Measurements from ENCODE around the gene ZNF423. TPM values are rescaled to one million over a fixed set of nuclear protein-coding genes. Genes with fewer than 3 reads are reported as not detected.

The ZNF423 gene
- polyA plus RNA-seq, 1 experiment: 0.11 TPM

- Histone ChIP-seq H3K27ac (ENCODE audit: low read depth, low read length) (no peak overlapping the region), H3K4me3 (ENCODE audit: low read depth, low read length) (no peak overlapping the region), H3K9me3 (ENCODE audit: control insufficient read depth, insufficient read depth, low read length) (no peaks in the 10 kb centered on the region), H3K27me3 (ENCODE audit: control insufficient read depth, insufficient read depth, low read length) (no peaks in the 10 kb centered on the region)
- ChIA-PET CTCF (no interaction called here), POLR2A (no interaction called here)
- no peak for DNase-seq (ENCODE audit: low read depth, low spot score)
- TF ChIP-seq CTCF (IDR thresholded peaks at IDR 0.05; ENCODE audit: low read depth, low read length): no peak
These were observed 382.1 kb downstream of the ZNF423 start for GRCh38 chr16:49473773-49474172.

DNA sequence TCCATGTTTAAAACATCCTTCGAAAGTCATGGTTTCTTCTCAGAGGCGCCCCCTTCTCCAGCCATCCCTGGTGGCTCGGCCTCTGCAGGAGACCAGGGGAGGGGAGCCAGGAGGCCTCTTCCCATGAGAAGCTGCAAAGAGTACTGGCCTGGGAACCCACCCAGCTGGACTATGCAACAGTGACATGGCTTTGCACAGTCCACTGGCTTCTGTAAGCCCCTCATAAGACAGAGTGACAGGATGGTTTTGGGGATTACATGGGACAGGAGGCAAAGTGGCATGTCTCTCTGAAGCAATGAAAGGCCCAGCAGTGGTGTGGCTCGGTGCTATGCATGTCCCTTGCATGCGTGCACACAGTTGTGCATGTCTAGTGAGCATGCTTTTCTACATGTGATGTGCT is 382.8 kb downstream of the ZNF423 start:
- DNase-seq (ENCODE audit: low read depth, low spot score): no peak
- no peak overlapping the region for H3K27ac ChIP-seq (ENCODE audit: low read depth, low read length)
- H3K9me3 ChIP-seq (ENCODE audit: control insufficient read depth, insufficient read depth, low read length): no peaks in the 10 kb centered on the region
- no peak overlapping the region for H3K4me3 ChIP-seq (ENCODE audit: low read depth, low read length)
- CTCF ChIA-PET: no interaction called here
- no peaks in the 10 kb centered on the region for H3K27me3 ChIP-seq (ENCODE audit: control insufficient read depth, insufficient read depth, low read length)
- POLR2A ChIA-PET: no interaction called here
- TF ChIP-seq CTCF (IDR thresholded peaks at IDR 0.05; ENCODE audit: low read depth, low read length): no peak

GRCh38 chr16:49472598-49472997 is 383.3 kb downstream of the ZNF423 start:
- DNase-seq (ENCODE audit: low read depth, low spot score): no peak
- ChIA-PET POLR2A (no interaction called here), CTCF (no interaction called here)
- no peak overlapping the region for H3K27ac ChIP-seq (ENCODE audit: low read depth, low read length)
- H3K4me3 ChIP-seq (ENCODE audit: low read depth, low read length): no peak overlapping the region
- no peaks in the 10 kb centered on the region for H3K27me3 ChIP-seq (ENCODE audit: control insufficient read depth, insufficient read depth, low read length)
- H3K9me3 ChIP-seq (ENCODE audit: control insufficient read depth, insufficient read depth, low read length): no peaks in the 10 kb centered on the region
- TF ChIP-seq CTCF (IDR thresholded peaks at IDR 0.05; ENCODE audit: low read depth, low read length): no peak

- Histone ChIP-seq H3K27ac (ENCODE audit: low read depth, low read length) (no peak overlapping the region), H3K27me3 (ENCODE audit: control insufficient read depth, insufficient read depth, low read length) (no peaks in the 10 kb centered on the region), H3K4me3 (ENCODE audit: low read depth, low read length) (no peak overlapping the region), H3K9me3 (ENCODE audit: control insufficient read depth, insufficient read depth, low read length) (no peaks in the 10 kb centered on the region)
- DNase-seq (ENCODE audit: low read depth, low spot score): no peak
- POLR2A ChIA-PET: no interaction called here
- TF ChIP-seq CTCF (IDR thresholded peaks at IDR 0.05; ENCODE audit: low read depth, low read length): no peak
- CTCF ChIA-PET: no interaction called here
These were observed 384.7 kb downstream of the ZNF423 start for GRCh38 chr16:49471038-49471727.

GRCh38 chr16:49470513-49470991 is 385.4 kb downstream of the ZNF423 start:
- ChIA-PET CTCF (no interaction called here), POLR2A (no interaction called here)
- no peak for TF ChIP-seq CTCF (IDR thresholded peaks at IDR 0.05; ENCODE audit: low read depth, low read length)
- DNase-seq (ENCODE audit: low read depth, low spot score): no peak
- Histone ChIP-seq H3K27me3 (ENCODE audit: control insufficient read depth, insufficient read depth, low read length) (no peaks in the 10 kb centered on the region), H3K4me3 (ENCODE audit: low read depth, low read length) (no peak overlapping the region), H3K27ac (ENCODE audit: low read depth, low read length) (no peak overlapping the region), H3K9me3 (ENCODE audit: control insufficient read depth, insufficient read depth, low read length) (no peaks in the 10 kb centered on the region)
